ENCODE data around the gene MYMX.

The MYMX gene

GRCh38 chr6:44265722-44266233 lies 49.1 kb downstream of the MYMX start:
- no peak for DNase-seq

DNA sequence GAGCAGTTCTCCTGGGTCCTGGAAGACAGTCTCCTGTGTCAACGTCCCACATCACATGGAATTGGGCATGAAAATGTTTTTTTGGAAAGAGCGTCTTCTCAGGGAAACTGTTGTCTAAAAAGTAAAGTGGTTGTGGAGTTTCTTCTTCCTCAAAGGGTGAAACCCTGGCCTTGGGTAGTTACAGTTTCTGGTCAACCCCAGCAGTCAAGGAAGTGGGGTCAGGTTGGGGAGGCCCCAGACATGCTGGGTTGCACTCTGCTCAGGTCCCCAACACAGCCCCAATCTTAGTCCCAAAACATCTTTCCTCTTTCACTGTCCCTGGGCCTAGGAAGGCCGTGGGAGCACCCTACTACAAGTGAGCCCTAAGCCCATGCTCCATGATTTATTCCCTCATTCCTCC lies 49.6 kb downstream of the MYMX start:
- no peak for DNase-seq

- no peak for DNase-seq
Observed at GRCh38 chr6:44267252-44267651, 50.5 kb downstream of the MYMX start.

All from NCI-H69 (cell line).